Omental fat pad (tissue), 4 donors: ENCODE data around the gene MYLK. TPM values are rescaled to one million over a fixed set of nuclear protein-coding genes. Genes with fewer than 3 reads are reported as not detected.
"Not testable (repeated sequence)": the region's sequence is repeated elsewhere in the genome, so short reads cannot be mapped to it uniquely, and the experiment has no call there.

Source experiments
- ATAC-seq: fragments of 150-250 bp; one replicate; pipeline ENCODE4 v1.9.1; 2016; ENCODE audit warnings: mild to moderate bottlenecking, moderate library complexity; ENCODE audit not compliant: low FRiP score
- DNase-seq: peaks from one replicate; pipeline ENCODE4 v3.0.0-alpha.2; 2019; ENCODE audit warnings: low spot score
- CTCF ChIP-seq, 3 donors: fragments of 450-650 bp; IDR thresholded peaks; one replicate each; pipeline ENCODE4 v1.5.1; 2016 to 2017; ENCODE audit warnings: antibody characterized with exemption in 3 of 3, mild to moderate bottlenecking in 3 of 3, moderate library complexity in 2 of 3
- total RNA-seq, 4 donors: library from RNA; depleted of rRNA; stranded (reverse); fragments of >200 nt; gene quantifications; one replicate each; pipeline ENCODE4 v1.1.0, GENCODE V29; 2016

The MYLK gene
- total RNA-seq, 4 donors from 2014 or later, result 26.8 to 188 (median 56.9) TPM

DNA sequence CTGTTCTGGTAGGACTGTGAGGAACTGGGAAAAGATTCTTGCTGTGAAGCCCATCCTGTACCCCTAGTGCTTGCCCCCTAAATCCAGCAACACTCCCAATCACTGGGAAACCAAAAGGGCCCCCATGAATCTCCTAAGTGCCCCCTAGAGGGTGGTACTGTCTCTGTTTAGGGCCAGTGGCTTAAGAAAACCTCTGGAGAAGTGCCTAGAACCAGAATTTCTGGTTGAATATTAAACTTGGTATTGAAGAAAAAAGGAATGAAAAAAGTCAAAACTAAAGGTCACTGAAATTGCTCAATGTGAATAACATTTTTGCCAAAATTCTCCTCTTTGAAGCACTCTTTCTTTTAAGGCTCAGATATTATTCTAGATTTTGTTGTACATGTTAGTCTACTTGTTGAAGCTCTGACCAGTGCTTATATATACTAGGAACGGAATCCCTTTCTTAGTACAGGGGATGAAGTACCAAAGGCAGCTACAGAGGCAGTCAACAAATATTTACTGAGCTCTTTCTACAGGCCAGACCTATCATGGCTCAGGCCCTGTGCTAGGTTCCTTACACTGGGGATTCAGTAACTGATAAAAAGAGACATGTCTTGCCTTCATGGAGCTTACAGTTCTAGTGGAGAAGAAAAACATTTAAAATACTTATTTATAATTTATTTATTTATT lies 138.8 kb downstream of the MYLK start:
- DNase-seq, result no peak
- no peak for ATAC-seq
- no peak for TF ChIP-seq CTCF (IDR thresholded peaks at IDR 0.05)

GRCh38 chr3:123744064-123744463 lies 140.1 kb downstream of the MYLK start:
- ATAC-seq (no peak), DNase-seq (no peak)
- TF ChIP-seq CTCF (IDR thresholded peaks at IDR 0.05), result no peak

- TF ChIP-seq CTCF (IDR thresholded peaks at IDR 0.05), result no peak
Observed at GRCh38 chr3:123743121-123743520, 141.0 kb downstream of the MYLK start.

DNA sequence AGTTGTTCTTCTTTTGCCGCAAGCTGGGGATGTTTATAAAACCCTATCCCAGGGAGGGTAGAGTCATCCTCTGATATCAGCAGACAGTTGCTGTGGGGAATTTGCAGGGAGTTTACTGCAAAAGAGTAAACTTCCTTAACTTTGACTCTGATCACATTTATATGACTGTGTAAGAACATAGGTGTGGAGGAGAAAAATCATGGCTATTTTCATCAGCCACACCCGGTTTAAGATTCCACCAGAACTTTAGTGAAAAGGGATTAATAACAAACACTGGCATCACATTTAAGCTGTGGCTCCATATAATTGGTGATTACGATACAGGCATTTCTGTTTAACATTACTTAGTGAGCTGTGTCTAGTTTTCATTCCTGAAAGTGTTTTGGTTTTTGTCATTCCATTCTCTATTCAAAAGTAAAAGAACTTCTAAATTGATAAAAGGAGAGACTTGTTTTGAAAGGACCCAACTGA lies 143.1 kb downstream of the MYLK start:
- no peak for TF ChIP-seq CTCF (IDR thresholded peaks at IDR 0.05)
- DNase-seq (no peak), ATAC-seq (peak; percentile 61)

More at GRCh38 chr3:123743121-123743520, 141.0 kb downstream of the MYLK start:
- ATAC-seq (no peak), DNase-seq (no peak)

DNA sequence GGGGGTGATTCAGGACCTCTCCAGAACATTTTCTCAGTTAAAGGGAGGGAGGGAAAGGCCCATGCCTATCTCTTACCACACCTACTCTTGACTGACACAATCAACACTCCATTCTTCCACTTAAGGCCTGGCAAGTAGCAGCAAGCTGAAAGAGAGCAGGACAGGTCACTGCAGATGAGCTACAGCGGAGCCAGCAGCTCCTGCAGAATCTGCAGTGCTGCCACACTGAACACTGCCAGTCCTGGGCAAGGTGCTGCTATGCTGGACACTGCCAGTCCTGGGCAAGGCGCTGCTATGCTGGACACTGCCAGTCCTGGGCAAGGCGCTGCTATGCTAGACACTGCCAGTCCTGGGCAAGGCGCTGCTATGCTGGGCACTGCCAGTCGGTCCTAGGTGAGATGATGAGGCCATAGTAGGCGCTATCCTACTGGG lies 143.7 kb downstream of the MYLK start:
- DNase-seq, result no peak
- no peak for TF ChIP-seq CTCF (IDR thresholded peaks at IDR 0.05)

GRCh38 chr3:123739754-123740153 lies 144.4 kb downstream of the MYLK start:
- DNase-seq (no peak), ATAC-seq (no peak)
- TF ChIP-seq CTCF (IDR thresholded peaks at IDR 0.05), result no peak

More for the DNA sequence above, 143.7 kb downstream of the MYLK start:
- peak; percentile 15 for ATAC-seq

- no peak for TF ChIP-seq CTCF (IDR thresholded peaks at IDR 0.05)
- ATAC-seq (no peak), DNase-seq (no peak)
Observed at GRCh38 chr3:123739106-123739505, 145.0 kb downstream of the MYLK start.

DNA sequence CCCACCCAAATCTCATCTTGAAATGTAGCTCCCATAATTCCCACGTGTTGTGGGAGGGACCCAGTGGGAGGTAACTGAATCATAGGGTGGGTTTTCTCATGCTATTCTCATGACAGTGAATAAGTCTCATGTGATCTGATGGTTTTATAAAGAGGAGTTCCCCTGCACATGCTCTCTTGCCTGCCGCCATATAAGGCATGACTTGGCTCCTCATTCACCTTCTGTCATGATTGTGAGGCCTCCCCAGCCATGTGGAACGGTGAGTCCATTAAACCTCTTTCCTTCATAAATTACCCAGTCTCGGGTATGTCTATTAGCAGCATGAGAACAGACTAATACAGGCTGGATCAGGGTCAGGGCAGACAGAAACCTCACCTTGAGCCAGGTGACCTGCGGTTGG lies 145.6 kb downstream of the MYLK start:
- not testable (repeated sequence) for ATAC-seq, DNase-seq
